ENCODE results near the gene SCO2.
"Not testable (repeated sequence)": the region's sequence is repeated elsewhere in the genome, so short reads cannot be mapped to it uniquely, and the experiment has no call there.

The SCO2 gene

DNA sequence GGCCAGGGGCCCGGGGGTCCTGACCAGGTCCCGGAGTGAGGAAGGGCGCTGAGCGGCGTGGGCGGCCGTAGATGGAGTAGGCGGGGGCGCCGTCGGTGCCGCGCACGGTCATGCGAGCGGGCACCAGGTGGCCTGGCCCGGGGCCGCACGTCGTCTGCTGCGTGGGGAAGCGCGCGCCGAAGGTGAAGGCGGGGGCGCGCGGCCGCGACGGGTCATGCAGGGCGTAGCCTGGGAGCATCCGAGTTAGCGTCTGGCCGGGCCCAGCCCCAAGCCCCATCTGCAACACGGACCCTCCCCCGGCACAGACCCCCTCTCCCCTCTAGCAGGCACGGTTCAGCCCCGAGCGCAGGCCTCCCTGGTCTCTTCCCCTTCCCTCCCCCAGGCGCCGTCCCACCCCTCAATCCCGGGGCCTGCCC lies 6.2 kb upstream of the SCO2 start:
- no peak for DNase-seq

DNA sequence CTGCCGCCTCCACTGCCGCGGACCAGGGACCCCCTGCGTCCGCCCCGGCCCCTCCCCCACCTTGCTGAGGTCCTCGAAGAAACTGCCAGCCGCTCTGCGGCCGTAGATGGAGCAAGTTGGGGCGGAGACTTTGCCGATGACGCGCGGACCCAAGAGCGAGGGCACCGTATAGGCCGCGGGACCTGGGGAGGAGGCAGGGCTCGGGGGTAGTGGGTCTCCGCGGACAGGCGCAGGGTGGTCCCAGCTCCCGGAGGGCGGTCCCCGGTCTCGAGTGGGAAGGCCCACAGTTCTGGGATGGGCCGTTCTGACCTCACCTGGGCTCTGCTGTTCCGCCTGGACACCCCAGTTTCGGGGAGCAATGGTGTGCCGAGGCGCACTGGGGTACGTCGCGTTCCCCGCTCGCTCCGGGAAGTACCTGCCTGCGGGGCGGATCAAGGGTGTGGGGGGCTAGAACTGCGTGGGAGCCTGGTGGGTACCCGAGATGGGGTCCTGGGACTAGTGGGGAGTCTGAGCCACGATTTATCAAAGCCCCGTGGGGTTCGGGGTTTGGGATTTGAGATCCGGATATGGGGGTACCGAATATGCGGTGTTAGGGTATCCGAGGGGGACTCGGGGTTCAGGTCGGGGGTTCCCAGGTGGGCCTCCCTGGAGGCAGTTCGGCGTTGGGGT lies 5.6 kb upstream of the SCO2 start:
- no peak for DNase-seq

- no peak for DNase-seq
These were observed 5.1 kb upstream of the SCO2 start for GRCh38 chr22:50530580-50530876.

- DNase-seq, result no peak
These were observed 4.6 kb upstream of the SCO2 start, which contains the start of gene TYMP for GRCh38 chr22:50529897-50530579. TYMP (minus strand) TSS chr22:50530012; CDS start chr22:50529709, 303 bp downstream.

DNA sequence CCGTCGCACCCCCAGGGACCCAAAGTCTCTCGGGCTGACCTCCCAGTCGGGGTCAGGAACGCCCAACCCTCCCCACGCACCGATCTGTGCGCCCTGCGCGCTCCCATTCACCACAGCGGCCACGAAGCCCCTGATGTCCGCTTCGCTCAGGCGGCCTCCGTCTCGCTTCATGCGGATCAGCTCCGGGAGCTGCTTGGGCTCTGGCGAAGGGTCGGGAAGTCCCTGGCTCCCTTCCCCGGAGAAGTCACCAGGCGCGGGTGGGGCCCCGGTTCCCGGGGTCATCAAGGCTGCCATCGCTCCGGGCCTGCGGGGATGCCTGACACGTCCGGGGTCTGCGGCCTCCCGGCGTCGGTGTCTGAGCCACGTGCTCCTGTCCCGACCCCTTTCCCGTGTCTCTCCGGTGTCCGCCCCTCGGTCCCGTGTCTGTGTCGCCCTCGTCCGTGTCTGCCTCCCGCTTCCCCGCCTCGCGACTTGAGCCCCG lies 4.1 kb upstream of the SCO2 start:
- no peak for DNase-seq

DNA sequence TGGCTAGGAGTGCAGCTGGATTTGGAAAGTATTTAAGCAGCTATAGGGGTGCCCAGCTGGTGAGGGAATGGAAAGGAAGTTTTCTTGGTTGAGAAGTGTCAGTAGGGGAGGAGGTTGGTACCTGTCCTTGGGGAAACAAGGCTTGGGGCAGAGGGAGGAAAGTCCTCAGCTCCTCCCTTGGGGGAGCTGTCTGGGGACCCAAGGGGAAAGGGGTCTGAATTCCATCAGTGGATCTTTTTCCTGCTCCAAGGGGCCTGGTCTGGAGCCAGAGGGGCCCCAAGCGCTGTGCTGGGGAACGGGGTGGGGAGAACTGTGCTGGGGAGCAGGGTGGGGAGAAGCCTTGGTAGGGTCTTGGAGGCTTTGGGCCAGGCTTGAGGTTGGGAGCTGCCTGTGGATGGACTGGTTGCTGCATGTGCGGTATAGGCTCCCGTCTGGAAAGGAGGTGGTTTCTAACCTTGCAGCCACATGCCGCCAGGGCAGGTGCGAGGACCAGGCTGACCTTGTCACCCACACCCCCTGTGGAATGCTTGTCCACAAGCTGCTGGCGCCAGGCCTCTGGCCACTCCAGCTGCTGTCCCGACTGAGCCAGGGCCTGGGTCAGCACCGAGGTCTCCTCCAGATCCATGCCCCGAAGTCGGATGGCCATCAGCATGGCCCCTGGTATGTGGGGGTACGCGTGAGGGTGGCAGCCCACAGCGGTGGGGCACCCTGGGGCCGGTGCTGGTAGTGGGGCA lies 3.5 kb upstream of the SCO2 start:
- no peak for DNase-seq

DNA sequence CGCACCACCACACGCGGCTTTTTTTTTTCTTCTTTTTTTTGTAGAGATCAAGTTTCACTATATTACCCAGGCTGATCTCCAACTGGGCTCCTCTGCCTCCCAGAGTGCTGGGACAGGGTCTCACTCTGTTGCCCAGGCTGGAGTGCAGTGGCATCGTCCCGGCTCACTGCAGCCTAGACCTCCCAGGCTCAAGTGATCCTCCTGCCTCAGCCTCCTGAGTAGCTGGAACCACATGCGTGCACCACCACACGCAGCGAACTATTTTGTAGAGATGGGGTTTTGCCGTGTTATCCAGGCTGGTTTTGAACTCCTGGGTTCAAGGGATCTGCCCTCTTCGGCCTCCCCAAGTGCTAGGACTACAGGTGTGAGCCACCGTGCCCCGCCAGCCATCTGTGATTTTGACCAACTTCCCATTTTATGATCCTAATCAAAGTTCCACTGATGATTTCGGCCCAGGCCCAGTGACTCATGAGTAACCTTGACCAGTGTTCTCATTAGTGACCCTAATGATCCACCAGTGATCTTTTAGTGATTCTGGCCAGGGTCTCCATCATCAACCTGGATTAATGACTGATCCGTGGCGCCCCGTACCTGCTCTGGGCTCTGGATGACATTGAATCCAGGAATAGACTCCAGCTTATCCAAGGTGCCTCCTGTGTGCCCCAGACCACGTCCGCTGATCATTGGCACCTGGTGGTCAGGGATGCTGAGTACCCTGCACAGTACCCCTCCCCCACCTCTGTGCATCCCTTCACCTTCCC lies 2.7 kb upstream of the SCO2 start:
- DNase-seq, result no peak

GRCh38 chr22:50526834-50527801 lies 1.7 kb upstream of the SCO2 start:
- no peak for DNase-seq

DNA sequence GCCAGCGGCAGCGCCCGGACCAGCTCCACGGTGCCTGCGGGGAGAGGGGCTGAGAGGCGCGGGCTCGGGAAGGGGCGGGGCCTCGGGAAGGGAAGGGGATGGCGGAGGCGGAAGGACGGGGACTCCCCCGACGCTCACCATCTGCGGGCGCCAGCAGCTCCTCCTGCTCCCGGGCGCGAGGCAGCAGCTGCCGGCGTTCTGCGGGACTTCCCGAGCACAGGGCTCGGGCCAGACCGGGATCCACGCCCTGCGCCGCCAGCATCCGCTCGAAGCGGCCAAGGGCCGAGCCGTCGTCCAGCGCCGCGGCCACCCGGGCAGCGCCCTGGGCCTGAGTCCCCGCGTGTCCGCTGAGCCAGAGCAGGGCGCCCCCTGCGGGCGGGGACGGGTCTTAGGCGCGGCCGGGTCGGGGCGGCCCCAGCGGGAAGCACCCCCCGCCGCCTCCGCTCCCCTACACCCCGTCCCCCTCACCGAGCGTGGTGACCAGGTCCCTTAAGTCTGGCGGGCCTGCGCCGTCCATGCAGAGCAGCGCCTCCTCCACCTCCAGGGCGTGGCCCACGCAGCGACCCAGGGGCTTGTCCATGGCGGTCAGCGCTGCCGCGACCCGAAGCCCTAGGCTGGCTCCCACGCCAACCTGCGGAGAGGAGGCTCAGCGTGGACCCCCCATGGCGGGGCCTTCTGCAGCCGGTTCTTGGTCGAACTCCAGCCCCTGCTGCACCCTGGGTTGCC lies 873 bp upstream of the SCO2 start:
- no peak for DNase-seq

GRCh38 chr22:50525858-50526107 lies 385 bp upstream of the SCO2 start:
- no peak for DNase-seq

- no peak for DNase-seq
These were observed 708 bp downstream of the SCO2 start for GRCh38 chr22:50524676-50525103.

DNA sequence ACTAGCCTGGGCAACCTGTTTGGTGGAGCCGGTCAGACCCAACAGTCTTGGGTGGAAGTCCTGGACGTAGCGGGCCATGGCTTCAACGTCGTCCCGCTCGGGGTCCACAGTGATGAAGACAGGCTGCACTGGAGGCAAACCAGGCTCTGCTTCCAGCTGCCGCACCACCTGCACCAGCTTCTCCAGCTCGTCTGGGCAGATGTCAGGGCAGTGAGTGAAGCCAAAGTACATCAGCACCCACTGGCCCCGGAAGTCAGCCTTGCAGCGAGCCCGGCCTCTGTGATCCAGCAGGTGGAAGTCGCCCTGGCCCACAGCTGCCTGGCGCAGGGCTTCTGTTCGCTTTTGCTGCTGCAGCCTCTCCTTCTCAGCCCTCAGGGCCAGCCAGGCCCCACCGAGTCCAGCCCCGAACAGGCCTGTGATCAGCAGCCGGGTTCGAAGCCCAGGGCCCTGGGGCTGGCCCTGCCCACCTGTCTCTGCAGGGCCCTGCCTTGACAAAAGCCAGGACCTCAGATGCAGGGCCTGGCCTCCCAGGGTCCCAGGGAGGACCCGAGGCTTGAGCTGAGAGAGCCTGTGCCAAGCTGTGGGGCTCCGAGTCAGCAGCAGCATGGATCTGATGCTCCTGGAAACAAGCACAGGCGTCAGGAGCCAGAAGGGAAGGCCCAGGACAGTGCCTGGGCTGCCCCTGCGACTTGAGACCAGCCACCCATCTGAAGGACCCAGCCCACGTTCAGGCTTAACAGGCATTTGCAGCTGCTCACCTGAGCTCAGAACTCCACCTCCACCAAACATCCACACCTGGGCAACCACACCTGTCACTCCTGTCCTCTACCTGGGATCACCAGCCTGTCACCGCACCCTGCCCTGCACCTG lies 1.4 kb downstream of the SCO2 start:
- no peak for DNase-seq

DNA sequence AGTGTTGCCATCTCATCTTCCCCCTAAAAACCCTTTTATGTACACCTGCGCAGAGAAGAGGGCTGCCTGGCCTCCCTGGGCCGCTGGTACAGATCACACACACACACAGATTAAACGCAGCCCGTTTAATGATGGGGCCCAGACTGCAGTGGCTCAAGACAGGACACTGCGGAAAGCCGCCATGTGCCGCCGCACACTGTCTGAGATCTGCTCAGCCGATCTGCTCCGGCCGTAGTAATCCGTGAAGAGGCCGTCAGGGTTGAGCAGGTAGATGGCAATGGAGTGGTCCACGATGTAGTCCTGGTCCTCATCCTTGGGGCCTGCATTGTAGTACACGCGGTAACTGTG lies 2.0 kb downstream of the SCO2 start:
- DNase-seq, result no peak

DNA sequence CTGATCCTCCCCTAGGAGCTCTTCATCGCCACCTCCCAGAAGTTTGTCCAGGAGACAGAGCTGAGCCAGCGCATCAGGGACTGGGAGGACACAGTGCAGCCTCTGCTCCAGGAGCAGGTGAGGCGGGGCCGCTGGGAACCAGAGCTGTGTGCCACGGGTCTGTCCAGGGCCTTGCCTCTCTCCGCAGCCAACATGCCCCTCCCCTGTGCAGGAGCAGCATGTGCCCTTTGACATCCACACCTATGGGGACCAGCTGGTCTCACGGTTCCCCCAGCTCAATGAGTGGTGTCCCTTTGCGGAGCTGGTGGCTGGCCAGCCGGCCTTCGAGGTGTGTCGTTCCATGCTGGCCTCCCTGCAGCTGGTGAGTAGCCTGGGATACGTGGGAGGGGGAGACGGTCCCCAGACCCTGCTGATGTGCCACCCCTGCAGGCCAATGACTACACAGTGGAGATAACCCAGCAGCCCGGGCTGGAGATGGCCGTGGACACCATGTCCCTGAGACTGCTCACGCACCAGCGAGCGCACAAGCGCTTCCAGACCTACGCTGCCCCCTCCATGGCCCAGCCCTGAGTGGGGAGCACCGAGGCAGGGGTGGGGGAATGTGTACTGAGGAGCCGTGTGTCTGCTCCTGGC lies 2.5 kb downstream of the SCO2 start:
- no peak for DNase-seq

- DNase-seq, result no peak
These were observed 3.1 kb downstream of the SCO2 start for GRCh38 chr22:50522208-50522805.

DNA sequence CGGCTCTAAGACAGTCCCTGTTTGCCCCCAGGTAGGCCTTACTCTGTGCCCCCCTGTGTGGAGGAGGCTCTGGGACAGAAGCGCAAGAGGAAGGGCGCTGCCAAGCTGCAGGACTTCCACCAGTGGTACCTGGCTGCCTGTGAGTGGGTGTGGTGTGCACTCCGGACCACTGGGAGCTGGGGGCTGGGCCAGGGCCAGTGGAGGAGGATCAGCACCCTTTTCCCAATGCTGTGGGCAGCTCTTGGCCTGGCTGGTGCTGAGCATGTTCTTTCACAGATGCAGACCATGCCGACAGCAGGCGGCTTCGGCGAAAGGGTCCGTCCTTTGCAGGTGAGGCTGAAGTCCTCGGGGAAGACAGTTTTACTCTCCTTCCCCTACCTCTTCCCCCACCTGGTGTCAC lies 3.7 kb downstream of the SCO2 start:
- DNase-seq, result no peak

GRCh38 chr22:50520826-50521453 lies 4.5 kb downstream of the SCO2 start:
- no peak for DNase-seq

GRCh38 chr22:50520184-50520583 lies 5.2 kb downstream of the SCO2 start:
- DNase-seq, result not testable (repeated sequence)

DNA sequence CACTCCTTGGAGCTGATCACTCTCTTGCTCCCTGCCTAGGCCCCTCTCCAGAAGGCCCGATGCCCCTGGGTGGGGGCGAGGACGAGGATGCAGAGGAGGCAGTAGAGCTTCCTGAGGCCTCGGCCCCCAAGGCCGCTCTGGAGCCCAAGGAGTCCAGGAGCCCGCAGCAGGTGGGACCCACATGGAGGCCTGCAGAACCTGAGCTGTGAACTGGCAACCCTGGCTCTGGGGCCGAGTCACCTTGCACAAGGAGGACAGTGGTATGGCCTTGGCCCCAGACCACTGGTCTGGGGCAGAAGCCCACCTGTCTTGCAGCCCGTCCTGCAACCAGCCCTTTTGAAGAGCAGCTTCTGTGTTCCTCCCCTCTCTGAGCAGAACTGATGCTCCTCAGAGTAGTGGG lies 6.2 kb downstream of the SCO2 start:
- DNase-seq, result no peak

All from cerebellar nuclear complex (tissue), 1 donor.